ENCODE measurements around the gene CDCP2.

The CDCP2 gene

GRCh38 chr1:54125386-54126070 is 27.3 kb downstream of the CDCP2 start:
- no peak for TF ChIP-seq CTCF (conservative IDR thresholded peaks at IDR 0.05; ENCODE audit: control insufficient read depth, insufficient read depth, low read depth, low read length)
- H3K4me3 ChIP-seq (ENCODE audit: control insufficient read depth, low read depth, low read length): no peak overlapping the region
- DNase-seq (ENCODE audit: low read depth): no peak

- DNase-seq (ENCODE audit: low read depth): no peak
- TF ChIP-seq CTCF (conservative IDR thresholded peaks at IDR 0.05; ENCODE audit: control insufficient read depth, insufficient read depth, low read depth, low read length): no peak
Observed at GRCh38 chr1:54124906-54125305, 27.9 kb downstream of the CDCP2 start.

GRCh38 chr1:54124472-54124871 is 28.3 kb downstream of the CDCP2 start:
- no peak overlapping the region for H3K4me3 ChIP-seq (ENCODE audit: control insufficient read depth, low read depth, low read length)
- TF ChIP-seq CTCF (conservative IDR thresholded peaks at IDR 0.05; ENCODE audit: control insufficient read depth, insufficient read depth, low read depth, low read length): no peak
- no peak for DNase-seq (ENCODE audit: low read depth)

More at GRCh38 chr1:54124906-54125305, 27.9 kb downstream of the CDCP2 start:
- H3K4me3 ChIP-seq (ENCODE audit: control insufficient read depth, low read depth, low read length): no peak overlapping the region

- no peak for TF ChIP-seq CTCF (conservative IDR thresholded peaks at IDR 0.05; ENCODE audit: control insufficient read depth, insufficient read depth, low read depth, low read length)
- no peak for DNase-seq (ENCODE audit: low read depth)
- no peak overlapping the region for H3K4me3 ChIP-seq (ENCODE audit: control insufficient read depth, low read depth, low read length)
Observed at GRCh38 chr1:54122992-54123391, 29.8 kb downstream of the CDCP2 start.

- TF ChIP-seq CTCF (conservative IDR thresholded peaks at IDR 0.05; ENCODE audit: control insufficient read depth, insufficient read depth, low read depth, low read length): no peak
- DNase-seq (ENCODE audit: low read depth): no peak
- H3K4me3 ChIP-seq (ENCODE audit: control insufficient read depth, low read depth, low read length): no peak overlapping the region
Observed at GRCh38 chr1:54122135-54122751, 30.6 kb downstream of the CDCP2 start.

GRCh38 chr1:54121482-54122134 is 31.2 kb downstream of the CDCP2 start:
- peak; percentile 66 for TF ChIP-seq CTCF (conservative IDR thresholded peaks at IDR 0.05; ENCODE audit: control insufficient read depth, insufficient read depth, low read depth, low read length)
- H3K4me3 ChIP-seq (ENCODE audit: control insufficient read depth, low read depth, low read length): peak overlapping the region; percentile 14
- peak; percentile 72 for DNase-seq (ENCODE audit: low read depth)
